Erythroblast (primary cell): ENCODE results near the gene PCBD1.

Experiments used
- GATA1 ChIP-seq: IDR thresholded peaks from 2 replicates; pipeline ENCODE4 v1.6.1; 2011; ENCODE audit warnings: low read depth, mild to moderate bottlenecking, control low read depth, low read length, moderate library complexity
- POLR2A ChIP-seq: IDR thresholded peaks from 2 replicates; pipeline ENCODE4 v1.6.1; 2011; ENCODE audit warnings: mild to moderate bottlenecking, low read length

GRCh38 chr10:70902661-70903261 lies 14.4 kb upstream of the PCBD1 start:
- TF ChIP-seq POLR2A, result no peak
- TF ChIP-seq GATA1, result no peak
